ENCODE data around the gene ROR1.

ROR1 gene

DNA sequence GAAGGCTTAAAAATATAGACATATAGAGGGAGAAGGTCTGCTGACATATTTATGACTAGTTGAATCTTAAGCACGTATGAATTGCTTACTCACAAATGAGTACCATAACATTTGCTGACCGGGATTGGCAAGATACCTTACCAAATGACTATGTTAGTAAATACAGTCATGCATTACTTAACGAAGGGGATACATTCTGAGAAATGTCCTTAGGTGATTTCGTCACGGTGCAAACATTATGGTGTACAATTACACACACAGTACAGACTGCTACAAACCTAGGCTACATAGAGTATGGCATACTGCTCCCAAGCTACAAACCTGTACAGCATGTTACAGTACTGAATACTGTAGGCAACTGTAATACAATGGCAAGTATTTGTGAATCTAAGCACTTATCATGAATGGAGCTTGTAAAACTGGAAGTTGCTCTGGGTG, 410.2 kb downstream of the ROR1 start:
- no peak for TF ChIP-seq CTCF (IDR thresholded peaks at IDR 0.05)
- H3K36me3 ChIP-seq: no peaks in the 10 kb centered on the region
- no peaks in the 10 kb centered on the region for H3K9me3 ChIP-seq
- no peak overlapping the region for H3K4me3 ChIP-seq (ENCODE audit: low read depth in 1 of 2, low read length in 1 of 2)
- no peaks in the 10 kb centered on the region for H3K27me3 ChIP-seq
- H3K27ac ChIP-seq: no peak overlapping the region
- H3K4me1 ChIP-seq (ENCODE audit: control insufficient read depth in 1 of 2, insufficient read depth in 1 of 2, low read depth in 1 of 2, low read length in 1 of 2): peaks cover 3 to 10% of the 10 kb centered on the region in 2 experiments

DNA sequence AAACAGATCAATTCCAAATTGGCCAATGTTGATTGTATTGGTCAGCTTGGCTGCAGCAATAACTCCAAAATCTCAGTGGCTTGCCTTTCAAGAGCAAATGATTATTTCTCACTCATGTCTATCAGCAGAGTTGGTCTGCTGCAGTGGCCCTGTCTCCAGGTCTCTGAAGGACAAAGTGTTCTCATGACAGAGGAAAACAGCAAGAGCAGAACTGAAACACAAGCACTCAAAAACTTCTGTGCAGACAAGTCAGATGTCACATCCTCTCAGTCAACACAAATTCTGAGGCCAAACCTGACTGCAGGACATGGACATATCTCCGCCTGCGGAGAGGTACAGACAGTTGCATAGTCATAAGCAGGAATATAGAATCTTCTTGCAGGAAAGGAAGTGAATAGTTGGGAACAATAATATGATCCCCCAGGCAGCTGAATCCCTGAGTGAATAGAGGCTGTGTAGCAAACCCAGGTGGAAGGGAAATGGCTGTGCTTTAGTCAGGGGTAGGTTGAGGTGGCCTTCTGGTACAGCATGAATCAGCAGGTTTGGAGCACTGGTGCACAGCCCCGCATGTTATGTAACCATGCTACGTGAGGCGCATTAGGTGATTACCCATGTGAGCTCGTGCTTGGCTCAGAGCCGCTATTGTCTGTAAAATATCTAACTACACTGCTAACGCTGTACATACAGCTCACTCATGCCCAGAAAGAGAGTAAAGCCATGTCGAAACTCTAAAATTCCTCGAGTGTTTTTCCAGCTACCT, 412.5 kb downstream of the ROR1 start:
- Histone ChIP-seq H3K4me3 (ENCODE audit: low read depth in 1 of 2, low read length in 1 of 2) (no peak overlapping the region), H3K27ac (no peak overlapping the region), H3K4me1 (ENCODE audit: control insufficient read depth in 1 of 2, insufficient read depth in 1 of 2, low read depth in 1 of 2, low read length in 1 of 2) (peaks cover 3 to 10% of the 10 kb centered on the region in 2 experiments), H3K27me3 (no peaks in the 10 kb centered on the region), H3K36me3 (no peaks in the 10 kb centered on the region), H3K9me3 (no peaks in the 10 kb centered on the region)
- no peak for TF ChIP-seq CTCF (IDR thresholded peaks at IDR 0.05)

DNA sequence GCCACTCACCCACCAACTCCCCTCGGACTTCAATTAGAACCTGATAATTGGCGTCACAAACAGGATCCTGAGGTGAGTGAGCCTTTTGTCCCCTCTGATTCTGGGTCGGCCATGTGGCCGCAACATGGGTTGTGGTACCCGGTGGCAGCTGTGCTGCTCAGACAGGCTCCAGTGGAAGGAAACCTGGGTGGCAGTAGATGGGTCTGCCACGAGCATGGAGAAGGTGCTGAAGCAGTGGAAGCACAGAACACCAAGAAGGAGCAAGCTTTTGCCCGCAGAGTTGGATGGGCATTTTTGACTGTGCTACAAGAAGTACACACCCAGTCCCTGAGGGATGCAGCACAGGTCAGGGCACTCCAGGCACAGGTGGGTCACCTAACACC, 413.1 kb downstream of the ROR1 start:
- Histone ChIP-seq H3K4me1 (ENCODE audit: control insufficient read depth in 1 of 2, insufficient read depth in 1 of 2, low read depth in 1 of 2, low read length in 1 of 2) (peaks cover 3 to 10% of the 10 kb centered on the region in 2 experiments), H3K27ac (no peak overlapping the region), H3K9me3 (no peaks in the 10 kb centered on the region), H3K27me3 (no peaks in the 10 kb centered on the region), H3K36me3 (no peaks in the 10 kb centered on the region), H3K4me3 (ENCODE audit: low read depth in 1 of 2, low read length in 1 of 2) (no peak overlapping the region)
- TF ChIP-seq CTCF (IDR thresholded peaks at IDR 0.05): no peak

DNA sequence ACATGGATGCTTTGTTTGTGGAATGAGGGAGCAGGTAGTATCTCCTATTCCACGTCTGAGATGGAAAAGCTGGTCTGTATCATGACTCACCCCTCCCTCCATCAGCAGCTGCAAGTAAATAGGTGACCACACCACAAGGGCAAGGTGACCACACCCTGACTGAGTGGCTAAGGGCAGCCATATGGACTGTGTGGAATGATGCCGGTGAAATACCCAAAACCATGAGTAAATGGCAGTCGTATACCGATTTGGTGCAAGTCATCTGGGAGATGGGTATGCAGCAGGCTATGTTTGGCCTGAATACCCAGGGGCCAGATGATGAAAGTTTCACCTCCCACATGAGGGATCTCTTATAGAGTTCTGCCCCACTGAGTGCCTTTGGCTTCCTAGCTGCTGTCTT, 413.8 kb downstream of the ROR1 start:
- H3K9me3 ChIP-seq: no peaks in the 10 kb centered on the region
- H3K36me3 ChIP-seq: no peaks in the 10 kb centered on the region
- no peak for TF ChIP-seq CTCF (IDR thresholded peaks at IDR 0.05)
- peaks cover 3 to 10% of the 10 kb centered on the region in 2 experiments for H3K4me1 ChIP-seq (ENCODE audit: control insufficient read depth in 1 of 2, insufficient read depth in 1 of 2, low read depth in 1 of 2, low read length in 1 of 2)
- no peak overlapping the region for H3K4me3 ChIP-seq (ENCODE audit: low read depth in 1 of 2, low read length in 1 of 2)
- H3K27ac ChIP-seq: no peak overlapping the region
- H3K27me3 ChIP-seq: no peaks in the 10 kb centered on the region

- no peaks in the 10 kb centered on the region for H3K36me3 ChIP-seq
- H3K4me1 ChIP-seq (ENCODE audit: control insufficient read depth in 1 of 2, insufficient read depth in 1 of 2, low read depth in 1 of 2, low read length in 1 of 2): no peaks in the 10 kb centered on the region
- no peaks in the 10 kb centered on the region for H3K27me3 ChIP-seq
- no peak overlapping the region for H3K27ac ChIP-seq
- TF ChIP-seq CTCF (IDR thresholded peaks at IDR 0.05): no peak
- no peak overlapping the region for H3K4me3 ChIP-seq (ENCODE audit: low read depth in 1 of 2, low read length in 1 of 2)
- no peaks in the 10 kb centered on the region for H3K9me3 ChIP-seq
These were observed 418.5 kb downstream of the ROR1 start for GRCh38 chr1:64192290-64192689.

All from neutrophil (primary cell).